ENCODE data around the gene PLCH1.

GRCh38 chr3:155647206-155647605, 97.7 kb downstream of the PLCH1 start:
- TF ChIP-seq POLR2A (IDR thresholded peaks at IDR 0.05): no peak
- no peak for TF ChIP-seq CTCF (IDR thresholded peaks at IDR 0.05)

Measured in uterus (tissue), 2 donors.